CD4-positive, CD25-positive, alpha-beta regulatory T cell (primary cell): Measurements from ENCODE around the gene RGS1. TPM values are rescaled to one million over a fixed set of nuclear protein-coding genes. Genes with fewer than 3 reads are reported as not detected.

Experiments used
- ATAC-seq, 2 donors: fragments of 150-1000 bp; cut with Tn5 transposase; one replicate each; pipeline ENCODE4 v1.10.0; 2021; ENCODE audit warnings: low read depth in 2 of 2, moderate number of reproducible peaks in 2 of 2, moderate library complexity in 1 of 2
- DNase-seq, 3 donors: peaks; one replicate each; pipeline versions ENCODE4 v3.0.0 to v3.0.0-alpha.2; 2012 to 2022; ENCODE audit warnings: mixed read lengths in 1 of 3
- H3K27ac ChIP-seq: one replicate; pipeline ENCODE4 v1.7.0; 2013; ENCODE audit warnings: mild to moderate bottlenecking, low read length; ENCODE audit not compliant: insufficient read depth, poor library complexity, severe bottlenecking
- H3K27me3 ChIP-seq: one replicate; pipeline ENCODE4 v1.7.0; 2013; ENCODE audit warnings: low read length; ENCODE audit not compliant: control insufficient read depth, insufficient read depth
- H3K36me3 ChIP-seq: one replicate; pipeline ENCODE4 v1.7.0; 2013; ENCODE audit warnings: mild to moderate bottlenecking, low read length, moderate library complexity; ENCODE audit not compliant: control insufficient read depth, insufficient read depth
- H3K4me1 ChIP-seq: 2 replicates; pipeline ENCODE4 v1.7.0; 2013; ENCODE audit warnings: mild to moderate bottlenecking, low read length; ENCODE audit not compliant: insufficient read depth, control insufficient read depth, poor library complexity, severe bottlenecking
- H3K4me3 ChIP-seq: one replicate; pipeline ENCODE4 v1.7.0; 2013; ENCODE audit warnings: low read depth, mild to moderate bottlenecking, low read length, moderate library complexity
- H3K9me3 ChIP-seq, 2 experiments: 1 replicate in 1 of 2; 2 replicates in 1 of 2; pipeline ENCODE4 v1.7.0; 2013; ENCODE audit warnings: low read length in 2 of 2, mild to moderate bottlenecking in 1 of 2, moderate library complexity in 1 of 2; ENCODE audit not compliant: control insufficient read depth in 2 of 2
- H3K27ac Mint-ChIP-seq, 3 donors: one replicate each; pipeline ENCODE4 v1.8.0; 2020 to 2022; ENCODE audit warnings: mild to moderate bottlenecking in 3 of 3, mixed read lengths in 3 of 3, moderate library complexity in 2 of 3
- H3K27me3 Mint-ChIP-seq: one replicate; pipeline ENCODE4 v1.8.0; 2022; ENCODE audit warnings: mild to moderate bottlenecking, mixed read lengths
- H3K36me3 Mint-ChIP-seq: one replicate; pipeline ENCODE4 v1.8.0; 2020; ENCODE audit warnings: mixed read lengths
- H3K4me1 Mint-ChIP-seq, 4 donors: one replicate each; pipeline ENCODE4 v1.8.0; 2020 to 2022; ENCODE audit warnings: mixed read lengths in 4 of 4, mild to moderate bottlenecking in 1 of 4
- H3K4me3 Mint-ChIP-seq, 4 donors: one replicate each; pipeline ENCODE4 v1.8.0; 2020 to 2022; ENCODE audit warnings: mild to moderate bottlenecking in 4 of 4, mixed read lengths in 4 of 4, moderate library complexity in 3 of 4
- H3K9me3 Mint-ChIP-seq, 7 donors: one replicate each; pipeline ENCODE4 v1.8.0; 2020 to 2022; ENCODE audit warnings: mixed read lengths in 7 of 7, mild to moderate bottlenecking in 3 of 7, moderate library complexity in 2 of 7
- polyA plus RNA-seq, 4 donors: library from polyadenylated mRNA; unstranded; fragments of 300-500 nt; fragmentation: Illumina TruSeq; gene quantifications; one replicate each; pipeline ENCODE4 v1.2.3, GENCODE V29; 2021
- total RNA-seq: library from RNA; stranded (reverse); gene quantifications from one replicate; pipeline ENCODE4 v1.2.3, GENCODE V29; 2022

The RGS1 gene
- total and polyA plus RNA-seq, 5 donors from 2014 or later = 118 to 2,600 (median 186) TPM

- H3K4me1 Mint-ChIP-seq = peaks cover 45 to 75% (median 62%) of the 10 kb centered on the region in 4 donors
- peak overlapping the region; percentile 60 for H3K4me3 ChIP-seq
- H3K27ac Mint-ChIP-seq = peak overlapping the region in 2 of 3 donors; percentile 75 to 80
These were observed 28.9 kb upstream of the RGS1 start for GRCh38 chr1:192546596-192547190.

GRCh38 chr1:192547501-192547900 is 28.1 kb upstream of the RGS1 start:
- H3K27ac Mint-ChIP-seq = peak overlapping the region in 2 of 3 donors; percentile 7 to 14
- no peaks in the 10 kb centered on the region for H3K36me3 Mint-ChIP-seq
- Histone ChIP-seq H3K4me3 (no peak overlapping the region), H3K27me3 (no peaks in the 10 kb centered on the region), H3K27ac (no peak overlapping the region), H3K36me3 (no peaks in the 10 kb centered on the region), H3K4me1 (peaks cover 63% of the 10 kb centered on the region), H3K9me3 (no peaks in the 10 kb centered on the region)
- H3K4me3 Mint-ChIP-seq = peak overlapping the region in 1 of 4 donors; percentile 23
- ATAC-seq (no peak), DNase-seq (no peak)
- peaks cover 46 to 77% (median 62%) of the 10 kb centered on the region in 4 donors for H3K4me1 Mint-ChIP-seq
- no peaks in the 10 kb centered on the region for H3K9me3 Mint-ChIP-seq
- H3K27me3 Mint-ChIP-seq = no peaks in the 10 kb centered on the region

More at GRCh38 chr1:192546596-192547190, 28.9 kb upstream of the RGS1 start:
- Mint-ChIP-seq H3K27me3 (no peaks in the 10 kb centered on the region), H3K9me3 (no peaks in the 10 kb centered on the region), H3K36me3 (no peaks in the 10 kb centered on the region), H3K4me3 (peak overlapping the region in 3 of 4 donors; percentile 21 to 81 (median 56))
- H3K27ac ChIP-seq = peak overlapping the region; percentile 47
- no peak for DNase-seq
- H3K4me1 ChIP-seq = peaks cover 61% of the 10 kb centered on the region
- H3K36me3 ChIP-seq = no peaks in the 10 kb centered on the region
- H3K27me3 ChIP-seq = no peaks in the 10 kb centered on the region
- H3K9me3 ChIP-seq = no peaks in the 10 kb centered on the region
- no peak for ATAC-seq

GRCh38 chr1:192549937-192550336 is 25.6 kb upstream of the RGS1 start:
- Histone ChIP-seq H3K27ac (peak overlapping the region; percentile 70), H3K4me1 (peaks cover 67% of the 10 kb centered on the region), H3K4me3 (peak overlapping the region; percentile 60), H3K36me3 (no peaks in the 10 kb centered on the region), H3K27me3 (no peaks in the 10 kb centered on the region), H3K9me3 (no peaks in the 10 kb centered on the region)
- DNase-seq = peak in 1 of 3 donors; percentile 40
- H3K4me3 Mint-ChIP-seq = peak overlapping the region; percentile 41 to 72 (median 58)
- peak overlapping the region; percentile 68 to 87 (median 84) for H3K27ac Mint-ChIP-seq
- no peaks in the 10 kb centered on the region for H3K36me3 Mint-ChIP-seq
- peaks cover 55 to 73% (median 63%) of the 10 kb centered on the region in 4 donors for H3K4me1 Mint-ChIP-seq
- H3K9me3 Mint-ChIP-seq = no peaks in the 10 kb centered on the region
- no peaks in the 10 kb centered on the region for H3K27me3 Mint-ChIP-seq
- no peak for ATAC-seq

- H3K4me1 Mint-ChIP-seq = peaks cover 49 to 63% (median 56%) of the 10 kb centered on the region in 4 donors
These were observed 24.5 kb upstream of the RGS1 start for GRCh38 chr1:192550922-192551534.

GRCh38 chr1:192552760-192553191 is 22.8 kb upstream of the RGS1 start:
- H3K4me1 Mint-ChIP-seq = peaks cover 40 to 50% (median 43%) of the 10 kb centered on the region in 4 donors
- H3K27me3 ChIP-seq = no peaks in the 10 kb centered on the region
- H3K4me1 ChIP-seq = peaks cover 46% of the 10 kb centered on the region
- DNase-seq (peak in 2 of 3 donors; percentile 71 to 92), ATAC-seq (peak; percentile 83 to 84)
- no peaks in the 10 kb centered on the region for H3K27me3 Mint-ChIP-seq
- H3K36me3 Mint-ChIP-seq = no peaks in the 10 kb centered on the region
- peak overlapping the region; percentile 74 for H3K4me3 ChIP-seq
- peak overlapping the region; percentile 80 for H3K27ac ChIP-seq
- no peaks in the 10 kb centered on the region for H3K36me3 ChIP-seq
- no peaks in the 10 kb centered on the region for H3K9me3 ChIP-seq
- peak overlapping the region; percentile 66 to 92 (median 72) for H3K27ac Mint-ChIP-seq
- H3K4me3 Mint-ChIP-seq = peak overlapping the region; percentile 6 to 73 (median 54)
- no peaks in the 10 kb centered on the region for H3K9me3 Mint-ChIP-seq

More at GRCh38 chr1:192550922-192551534, 24.5 kb upstream of the RGS1 start:
- Histone ChIP-seq H3K27ac (peak overlapping the region; percentile 70), H3K9me3 (no peaks in the 10 kb centered on the region), H3K4me3 (peak overlapping the region; percentile 60), H3K4me1 (peaks cover 57% of the 10 kb centered on the region), H3K36me3 (no peaks in the 10 kb centered on the region), H3K27me3 (no peaks in the 10 kb centered on the region)
- Mint-ChIP-seq H3K4me3 (peak overlapping the region; percentile 56 to 72 (median 60)), H3K27ac (peak overlapping the region; percentile 84 to 91 (median 85)), H3K27me3 (no peaks in the 10 kb centered on the region), H3K36me3 (no peaks in the 10 kb centered on the region), H3K9me3 (no peaks in the 10 kb centered on the region)
- DNase-seq (peak in 1 of 3 donors; percentile 55), ATAC-seq (peak; percentile 17 to 43)

- H3K27me3 Mint-ChIP-seq = no peaks in the 10 kb centered on the region
- ATAC-seq (no peak), DNase-seq (no peak)
- H3K4me3 Mint-ChIP-seq = no peak overlapping the region
- Histone ChIP-seq H3K27me3 (no peaks in the 10 kb centered on the region), H3K36me3 (no peaks in the 10 kb centered on the region), H3K4me1 (peaks cover 46% of the 10 kb centered on the region), H3K27ac (no peak overlapping the region), H3K4me3 (no peak overlapping the region), H3K9me3 (no peaks in the 10 kb centered on the region)
- no peaks in the 10 kb centered on the region for H3K36me3 Mint-ChIP-seq
- peak overlapping the region; percentile 34 to 72 (median 66) for H3K27ac Mint-ChIP-seq
- H3K4me1 Mint-ChIP-seq = peaks cover 42 to 50% (median 48%) of the 10 kb centered on the region in 4 donors
- no peaks in the 10 kb centered on the region for H3K9me3 Mint-ChIP-seq
These were observed 21.8 kb upstream of the RGS1 start for GRCh38 chr1:192553741-192554140.

- Mint-ChIP-seq H3K4me3 (no peak overlapping the region), H3K27ac (peak overlapping the region in 1 of 3 donors; percentile 38), H3K27me3 (no peaks in the 10 kb centered on the region), H3K36me3 (no peaks in the 10 kb centered on the region), H3K9me3 (no peaks in the 10 kb centered on the region), H3K4me1 (peaks cover 41 to 49% (median 46%) of the 10 kb centered on the region in 4 donors)
- peaks cover 42% of the 10 kb centered on the region for H3K4me1 ChIP-seq
- no peaks in the 10 kb centered on the region for H3K27me3 ChIP-seq
- DNase-seq (no peak), ATAC-seq (no peak)
- H3K27ac ChIP-seq = no peak overlapping the region
- no peaks in the 10 kb centered on the region for H3K9me3 ChIP-seq
- H3K36me3 ChIP-seq = no peaks in the 10 kb centered on the region
- no peak overlapping the region for H3K4me3 ChIP-seq
These were observed 20.7 kb upstream of the RGS1 start for GRCh38 chr1:192554904-192555303.
